Stomach smooth muscle (tissue), 2 donors: ENCODE data around the gene OPN4.

Experiments used
- H3K27ac ChIP-seq: one replicate; pipeline ENCODE4 v1.7.0; 2013; ENCODE audit warnings: mild to moderate bottlenecking, low read length, inconsistent platforms
- H3K27me3 ChIP-seq, 2 donors: one replicate each; pipeline ENCODE4 v1.7.0; 2013; ENCODE audit warnings: low read length in 2 of 2; ENCODE audit not compliant: insufficient read depth in 2 of 2, control insufficient read depth in 1 of 2
- H3K36me3 ChIP-seq, 2 donors: one replicate each; pipeline ENCODE4 v1.7.0; 2013; ENCODE audit warnings: low read length in 2 of 2; ENCODE audit not compliant: control insufficient read depth in 2 of 2, insufficient read depth in 2 of 2
- H3K4me1 ChIP-seq: one replicate; pipeline ENCODE4 v1.7.0; 2013; ENCODE audit warnings: low read length; ENCODE audit not compliant: control insufficient read depth, insufficient read depth
- H3K4me3 ChIP-seq, 2 donors: one replicate each; pipeline ENCODE4 v1.7.0; 2013; ENCODE audit warnings: low read length in 2 of 2
- H3K9ac ChIP-seq, 2 donors: one replicate each; pipeline ENCODE4 v1.7.0; 2013; ENCODE audit warnings: low read length in 2 of 2, mild to moderate bottlenecking in 1 of 2
- H3K9me3 ChIP-seq, 2 donors: one replicate each; pipeline ENCODE4 v1.7.0; 2013; ENCODE audit warnings: low read length in 2 of 2; ENCODE audit not compliant: control insufficient read depth in 2 of 2
- donor health status: healthy.
- donor health status: Pancreatic carcinoma.

The OPN4 gene

DNA sequence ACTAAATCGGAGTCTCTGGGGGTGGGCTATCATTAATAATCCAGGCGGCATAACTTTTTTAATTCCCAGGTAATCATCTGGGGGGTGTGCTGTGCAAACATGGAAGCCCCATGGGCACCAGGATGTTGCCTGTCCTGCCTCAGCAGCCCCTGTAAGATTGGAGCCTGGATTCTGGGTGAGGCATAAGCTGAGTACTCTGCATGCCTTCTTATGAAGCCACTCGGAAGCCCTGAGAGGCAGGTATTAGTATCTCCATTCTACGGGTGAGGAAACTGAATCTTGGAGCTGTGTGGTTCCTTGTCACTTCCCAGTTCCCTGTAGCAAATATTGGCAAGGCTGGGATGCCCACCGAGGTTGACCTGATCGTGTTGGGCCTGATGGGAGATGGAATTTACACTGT lies 7.4 kb upstream of the OPN4 start:
- Histone ChIP-seq H3K9me3 (no peaks in the 10 kb centered on the region), H3K27ac (no peak overlapping the region), H3K36me3 (no peaks in the 10 kb centered on the region), H3K9ac (no peak overlapping the region), H3K4me1 (peaks cover 31% of the 10 kb centered on the region), H3K27me3 (no peaks in the 10 kb centered on the region), H3K4me3 (no peak overlapping the region)

DNA sequence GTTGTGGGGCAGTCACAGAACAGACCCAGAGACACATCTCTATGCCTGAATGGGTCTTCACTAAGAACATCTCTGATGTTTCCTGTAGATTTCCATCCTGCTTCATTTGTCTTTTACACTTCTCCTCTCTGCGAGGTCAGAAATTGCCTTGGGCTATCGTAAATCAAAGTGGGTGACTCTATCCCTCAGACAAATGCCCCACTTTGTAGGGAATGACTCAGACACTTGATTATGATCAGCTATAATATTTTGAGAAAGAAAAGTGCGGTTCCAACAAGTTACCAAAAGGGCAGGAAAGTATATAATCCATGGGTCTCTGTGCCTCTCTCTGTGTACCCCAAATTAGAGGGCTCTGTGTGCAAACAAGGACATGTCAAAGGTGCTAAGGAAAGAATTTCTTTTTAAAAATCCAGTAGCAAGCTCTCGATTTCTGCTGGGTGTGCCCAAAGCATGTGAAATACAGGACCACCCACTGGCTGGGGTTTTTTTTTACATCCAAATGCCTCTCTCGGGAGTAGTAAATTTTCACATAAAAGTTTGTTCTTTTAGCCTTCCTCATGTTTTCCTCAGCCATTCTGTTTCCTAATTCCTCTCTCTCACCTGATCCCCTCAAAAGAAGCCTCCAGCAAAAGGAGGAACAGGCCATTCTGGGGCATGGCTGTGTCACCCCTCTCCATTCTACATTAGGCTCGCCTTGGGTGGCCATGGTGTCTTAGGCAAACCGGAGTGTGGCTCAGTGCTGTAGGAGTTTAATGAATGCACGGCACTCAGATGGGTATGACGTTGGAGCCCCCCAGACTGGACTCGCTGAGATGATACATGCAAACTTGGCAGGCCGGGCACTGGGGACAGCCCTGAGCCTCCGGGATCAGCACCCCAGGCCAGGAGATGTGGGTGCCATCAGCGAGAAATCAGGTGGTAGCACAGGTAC lies 6.3 kb upstream of the OPN4 start:
- H3K27me3 ChIP-seq, result no peaks in the 10 kb centered on the region
- no peak overlapping the region for H3K9ac ChIP-seq
- no peak overlapping the region for H3K27ac ChIP-seq
- no peaks in the 10 kb centered on the region for H3K9me3 ChIP-seq
- peaks cover 27% of the 10 kb centered on the region for H3K4me1 ChIP-seq
- H3K4me3 ChIP-seq, result no peak overlapping the region
- no peaks in the 10 kb centered on the region for H3K36me3 ChIP-seq

DNA sequence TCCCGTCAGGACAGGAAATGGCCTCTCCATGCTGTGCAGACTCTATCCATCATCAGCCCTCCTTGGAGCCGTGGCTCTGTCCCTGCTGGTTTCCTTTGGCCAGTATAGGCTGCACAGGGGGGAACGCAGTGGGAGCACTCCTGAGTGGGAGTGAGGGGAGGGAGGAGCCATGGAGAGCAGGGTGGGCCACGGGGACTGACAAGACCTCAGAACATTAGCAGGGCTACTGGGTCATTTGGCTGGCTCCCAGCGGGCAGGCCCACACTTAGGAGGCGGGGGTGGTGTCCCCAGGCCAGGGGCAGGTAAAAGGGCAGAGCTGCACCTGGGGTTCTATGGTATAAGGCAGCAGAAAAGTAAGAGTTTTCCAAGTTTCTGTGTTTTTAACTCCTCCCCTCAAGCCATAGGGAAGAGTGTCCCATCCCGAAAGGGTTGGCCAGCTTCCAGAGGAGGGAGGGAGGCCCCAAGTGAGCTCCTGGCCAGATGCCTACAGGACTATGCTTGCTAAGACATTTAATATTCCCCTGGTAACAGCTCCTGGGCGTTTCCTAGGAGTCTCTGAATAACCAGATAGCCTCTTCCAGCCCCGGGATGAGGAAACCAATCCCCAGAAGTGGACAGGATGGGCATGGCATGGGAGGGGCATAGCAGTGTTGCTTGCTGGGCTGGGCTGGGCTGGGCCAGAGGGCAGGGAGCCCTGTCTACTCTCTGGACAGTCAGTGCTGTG lies 5.5 kb upstream of the OPN4 start:
- Histone ChIP-seq H3K9ac (no peak overlapping the region), H3K4me1 (peaks cover 21% of the 10 kb centered on the region), H3K27me3 (no peaks in the 10 kb centered on the region), H3K9me3 (no peaks in the 10 kb centered on the region), H3K27ac (no peak overlapping the region), H3K36me3 (no peaks in the 10 kb centered on the region), H3K4me3 (no peak overlapping the region)

DNA sequence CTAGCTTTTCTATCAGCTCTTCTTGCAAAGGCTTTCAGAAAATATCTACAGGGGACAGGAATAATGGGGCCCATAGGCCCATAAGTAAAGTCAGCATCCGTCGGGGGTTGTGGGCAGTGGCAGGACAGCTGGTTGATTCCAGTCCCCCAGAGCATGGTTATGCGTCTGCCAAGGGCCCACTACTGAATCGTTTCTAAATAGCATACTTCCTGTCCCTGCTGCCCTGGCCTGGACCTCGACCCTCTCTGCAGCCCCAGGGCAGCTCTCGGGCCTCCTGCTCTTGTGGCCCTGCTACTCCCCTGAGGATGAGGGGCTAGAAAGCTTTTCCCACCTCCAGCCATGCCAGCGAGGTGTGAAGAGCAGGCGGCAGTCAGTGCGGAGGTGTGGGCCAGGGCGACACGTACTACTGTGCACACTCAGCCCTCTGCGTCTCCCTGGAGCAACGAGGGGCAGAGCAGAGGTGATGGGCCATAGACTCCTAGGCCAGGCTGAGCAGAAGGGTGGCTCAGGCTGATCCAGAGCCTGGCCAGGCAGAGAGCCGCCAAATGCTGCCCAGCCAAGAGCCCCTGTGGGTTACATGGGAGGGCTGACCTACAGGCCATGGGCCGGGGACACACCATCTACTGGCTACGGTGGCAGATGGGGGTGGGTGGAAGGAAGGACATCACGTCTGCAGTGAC lies 4.7 kb upstream of the OPN4 start:
- Histone ChIP-seq H3K27me3 (no peaks in the 10 kb centered on the region), H3K4me3 (no peak overlapping the region), H3K27ac (no peak overlapping the region), H3K4me1 (peaks cover 21% of the 10 kb centered on the region), H3K36me3 (no peaks in the 10 kb centered on the region), H3K9ac (no peak overlapping the region), H3K9me3 (no peaks in the 10 kb centered on the region)

DNA sequence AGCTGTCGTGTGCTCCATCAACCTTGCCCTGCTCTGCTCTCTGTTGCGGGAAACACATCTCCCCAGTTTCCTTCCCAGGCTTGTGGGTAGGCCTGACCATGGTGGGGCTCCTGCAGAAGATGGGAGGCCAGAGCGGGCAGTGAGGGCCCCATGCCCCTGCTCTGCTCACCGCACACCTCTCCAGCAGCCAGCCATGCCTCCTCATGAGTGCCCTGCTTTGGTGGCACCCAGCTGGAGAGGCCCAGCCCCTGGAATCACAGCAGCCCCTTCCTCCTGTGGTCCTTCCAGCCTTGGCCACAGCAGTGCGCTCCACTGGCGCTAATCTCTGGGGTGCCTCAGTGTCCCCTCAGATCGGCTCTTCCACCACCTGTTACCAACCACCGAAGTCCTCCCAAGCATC lies 4.2 kb upstream of the OPN4 start:
- Histone ChIP-seq H3K36me3 (no peaks in the 10 kb centered on the region), H3K27me3 (no peaks in the 10 kb centered on the region), H3K9me3 (no peaks in the 10 kb centered on the region), H3K4me1 (peaks cover 21% of the 10 kb centered on the region), H3K9ac (no peak overlapping the region), H3K27ac (no peak overlapping the region), H3K4me3 (no peak overlapping the region)

DNA sequence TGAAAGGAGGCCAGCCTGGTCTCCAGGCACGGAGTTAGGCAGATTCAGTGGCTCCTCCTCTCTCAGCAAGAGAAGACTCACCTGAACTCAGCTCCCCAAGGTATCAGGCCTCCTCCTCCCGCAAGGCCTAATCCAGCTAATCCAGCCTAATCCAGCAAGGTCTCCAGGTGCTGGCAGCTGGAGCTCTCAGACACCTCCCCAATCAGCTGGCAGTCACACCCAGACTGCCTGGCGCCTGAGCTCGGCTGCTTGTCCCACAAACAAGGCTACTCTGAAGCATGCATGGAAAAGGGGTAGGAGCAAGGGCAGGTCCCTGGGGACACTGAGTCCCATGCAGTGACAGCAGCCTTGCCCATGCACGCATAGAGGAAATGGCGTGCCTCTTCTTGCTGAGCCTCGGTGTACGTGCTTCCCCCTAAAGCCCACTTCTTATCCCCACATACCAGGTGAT lies 3.3 kb upstream of the OPN4 start:
- Histone ChIP-seq H3K27me3 (no peaks in the 10 kb centered on the region), H3K36me3 (no peaks in the 10 kb centered on the region), H3K9ac (no peak overlapping the region), H3K4me1 (peaks cover 21% of the 10 kb centered on the region), H3K4me3 (no peak overlapping the region), H3K9me3 (no peaks in the 10 kb centered on the region), H3K27ac (no peak overlapping the region)

DNA sequence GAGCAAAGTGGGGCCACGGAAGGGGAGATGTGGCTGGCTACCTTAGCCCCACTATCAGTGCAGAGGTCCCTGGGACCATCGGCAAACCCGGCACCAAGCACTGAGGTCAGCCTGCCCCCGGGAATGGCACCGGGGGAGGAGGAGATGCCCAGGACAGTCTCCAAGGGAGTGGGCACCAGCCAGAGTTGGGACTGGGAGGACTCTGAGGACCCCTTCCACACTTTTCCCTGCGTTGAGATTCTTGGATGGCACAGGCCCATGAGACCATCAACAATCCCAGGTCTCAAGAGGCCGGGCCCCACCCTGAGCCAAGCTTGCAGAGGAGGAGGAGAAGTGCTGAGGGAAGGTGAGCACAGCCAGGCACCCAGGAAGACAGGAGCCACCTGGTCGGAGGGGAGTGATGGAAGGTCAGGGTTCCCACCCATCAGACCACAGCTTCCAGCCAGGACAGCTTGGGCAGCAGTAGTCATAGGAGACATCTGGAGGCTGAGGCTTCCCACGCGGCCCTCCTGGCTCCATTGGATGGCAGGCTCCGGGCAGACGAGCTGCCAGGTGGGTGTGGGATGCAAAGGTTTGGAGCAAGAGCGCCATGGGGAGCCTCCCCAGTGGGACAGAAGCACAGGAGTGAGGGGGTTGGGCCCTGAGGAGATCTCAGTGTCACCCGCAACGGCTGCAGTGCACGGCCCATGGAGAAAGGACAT lies 2.6 kb upstream of the OPN4 start:
- Histone ChIP-seq H3K4me3 (no peak overlapping the region), H3K36me3 (no peaks in the 10 kb centered on the region), H3K9me3 (no peaks in the 10 kb centered on the region)

DNA sequence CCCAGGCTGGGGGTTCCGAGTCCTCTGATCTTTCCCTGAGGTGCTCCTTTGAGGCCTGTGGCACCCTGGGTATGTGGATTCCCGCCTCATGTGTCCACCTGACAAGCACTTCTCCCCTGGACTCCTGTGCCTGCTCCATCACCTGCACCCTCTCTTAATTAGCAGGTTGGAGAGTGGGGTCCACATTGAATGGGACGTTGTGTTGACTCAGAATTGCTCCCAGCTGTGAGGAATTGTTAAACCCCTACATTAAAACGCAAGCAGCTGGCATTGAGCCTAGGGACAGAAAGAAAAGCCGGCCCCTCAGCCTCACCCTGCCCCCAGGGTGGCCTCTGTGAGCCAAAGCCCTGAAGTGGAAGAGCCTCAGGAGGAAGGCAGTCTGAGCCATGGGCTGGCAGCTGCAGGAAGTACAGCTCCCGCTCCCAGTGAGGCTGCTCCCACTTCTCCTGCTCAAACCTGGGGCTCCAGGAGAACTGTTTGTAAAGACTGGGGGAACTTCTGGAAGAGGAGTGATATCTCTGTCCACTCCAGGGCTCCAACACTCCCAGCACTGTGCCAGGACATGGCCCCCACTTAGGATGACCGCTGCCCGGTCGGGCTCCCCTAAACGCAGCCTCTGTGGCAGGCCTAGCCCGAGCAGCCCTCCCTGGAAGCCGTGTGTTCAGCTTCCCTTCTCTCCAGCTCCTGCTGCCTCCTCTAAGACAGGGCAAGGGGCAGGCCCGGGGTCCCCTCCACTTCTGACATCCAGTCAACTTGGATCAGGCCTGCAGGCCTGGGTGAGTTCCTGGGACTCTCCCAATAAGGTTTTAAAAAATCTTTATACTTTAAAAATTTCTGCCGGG lies 1.8 kb upstream of the OPN4 start:
- Histone ChIP-seq H3K4me3 (no peak overlapping the region), H3K36me3 (no peaks in the 10 kb centered on the region), H3K9ac (no peak overlapping the region), H3K27me3 (no peaks in the 10 kb centered on the region), H3K27ac (no peak overlapping the region), H3K4me1 (peaks cover 21% of the 10 kb centered on the region), H3K9me3 (no peaks in the 10 kb centered on the region)

More for the DNA sequence above, 2.6 kb upstream of the OPN4 start:
- no peak overlapping the region for H3K27ac ChIP-seq
- peaks cover 21% of the 10 kb centered on the region for H3K4me1 ChIP-seq
- no peaks in the 10 kb centered on the region for H3K27me3 ChIP-seq
- H3K9ac ChIP-seq, result no peak overlapping the region

DNA sequence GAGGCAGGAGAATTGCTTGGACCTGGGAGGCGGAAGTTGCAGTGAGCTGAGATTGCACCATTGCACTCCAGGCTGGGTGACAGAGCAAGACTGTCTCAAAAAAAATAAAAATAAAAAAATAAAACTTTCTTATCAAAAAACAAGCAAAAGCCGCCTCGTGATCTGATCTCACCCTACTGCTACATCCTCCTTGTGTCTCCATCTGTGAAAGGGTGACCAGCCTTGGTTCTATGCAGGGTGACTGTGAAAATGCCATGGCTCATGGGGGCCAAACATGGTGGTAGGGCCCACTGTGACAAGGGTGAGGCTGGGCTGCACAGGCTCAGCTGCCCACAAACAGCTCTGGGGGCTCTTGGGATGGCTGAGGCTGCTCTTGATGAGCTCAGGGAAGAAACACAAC lies 968 bp upstream of the OPN4 start:
- Histone ChIP-seq H3K27ac (no peak overlapping the region), H3K9me3 (no peaks in the 10 kb centered on the region), H3K4me1 (peaks cover 20% of the 10 kb centered on the region), H3K4me3 (no peak overlapping the region), H3K9ac (no peak overlapping the region), H3K36me3 (no peaks in the 10 kb centered on the region), H3K27me3 (no peaks in the 10 kb centered on the region)
